ENCODE measurements around the gene NOL12.

NOL12 gene

DNA sequence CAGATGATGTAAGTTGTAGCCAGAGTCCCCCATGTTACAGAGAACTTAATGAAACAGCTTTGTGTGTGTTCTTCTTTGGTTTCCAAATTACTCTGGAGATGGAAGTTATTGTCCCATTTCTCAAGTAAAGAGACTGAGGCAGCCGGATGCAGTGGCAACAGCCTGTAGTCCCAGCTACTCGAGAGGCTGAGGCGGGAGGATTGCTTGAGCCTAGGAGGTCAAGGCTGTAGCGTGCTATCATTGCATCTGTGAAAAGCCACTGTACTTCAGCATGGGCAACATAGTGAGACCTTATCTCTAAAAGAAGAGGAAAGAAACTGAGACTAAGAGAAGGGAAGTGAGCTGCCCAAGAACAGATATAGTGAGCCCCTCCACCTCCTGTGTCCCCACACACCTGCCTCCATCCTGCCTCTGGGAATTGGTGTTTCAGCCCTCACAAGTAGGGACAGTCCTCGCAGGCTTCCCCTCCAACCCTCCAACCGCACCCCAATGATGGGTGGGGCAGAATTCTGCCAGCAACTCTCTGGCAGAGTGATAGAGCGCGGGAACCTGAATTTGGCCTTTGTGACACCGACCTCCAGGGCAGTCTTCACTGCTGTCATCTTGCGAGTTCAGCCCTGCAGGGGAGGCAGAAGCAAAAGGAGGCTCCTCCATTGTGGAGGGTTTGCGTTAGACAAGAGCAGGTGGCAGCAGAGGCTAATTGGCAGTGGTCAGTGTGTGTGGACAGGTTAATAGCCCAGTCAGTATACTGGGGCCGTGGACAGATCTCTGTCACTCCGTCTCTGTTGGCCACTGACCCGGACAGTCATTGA lies 26.0 kb upstream of the NOL12 start:
- DNase-seq, result no peak

DNA sequence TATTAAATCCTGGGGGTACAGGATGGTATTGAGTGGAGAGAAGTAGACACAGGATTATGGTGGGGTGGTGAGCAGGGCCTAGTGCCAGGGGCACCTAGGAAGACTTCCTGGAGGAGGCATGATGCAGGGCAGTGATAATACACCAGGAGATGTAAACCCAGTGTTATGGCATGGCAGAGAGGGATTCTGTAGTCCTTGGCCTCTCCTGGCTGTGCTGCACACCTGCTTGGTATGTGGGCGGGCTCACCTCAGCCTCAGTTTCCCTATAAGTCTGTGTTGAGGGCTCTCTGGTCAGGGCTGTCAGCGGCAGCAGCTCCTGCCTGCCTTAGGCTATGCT lies 25.5 kb upstream of the NOL12 start:
- DNase-seq, result no peak

DNA sequence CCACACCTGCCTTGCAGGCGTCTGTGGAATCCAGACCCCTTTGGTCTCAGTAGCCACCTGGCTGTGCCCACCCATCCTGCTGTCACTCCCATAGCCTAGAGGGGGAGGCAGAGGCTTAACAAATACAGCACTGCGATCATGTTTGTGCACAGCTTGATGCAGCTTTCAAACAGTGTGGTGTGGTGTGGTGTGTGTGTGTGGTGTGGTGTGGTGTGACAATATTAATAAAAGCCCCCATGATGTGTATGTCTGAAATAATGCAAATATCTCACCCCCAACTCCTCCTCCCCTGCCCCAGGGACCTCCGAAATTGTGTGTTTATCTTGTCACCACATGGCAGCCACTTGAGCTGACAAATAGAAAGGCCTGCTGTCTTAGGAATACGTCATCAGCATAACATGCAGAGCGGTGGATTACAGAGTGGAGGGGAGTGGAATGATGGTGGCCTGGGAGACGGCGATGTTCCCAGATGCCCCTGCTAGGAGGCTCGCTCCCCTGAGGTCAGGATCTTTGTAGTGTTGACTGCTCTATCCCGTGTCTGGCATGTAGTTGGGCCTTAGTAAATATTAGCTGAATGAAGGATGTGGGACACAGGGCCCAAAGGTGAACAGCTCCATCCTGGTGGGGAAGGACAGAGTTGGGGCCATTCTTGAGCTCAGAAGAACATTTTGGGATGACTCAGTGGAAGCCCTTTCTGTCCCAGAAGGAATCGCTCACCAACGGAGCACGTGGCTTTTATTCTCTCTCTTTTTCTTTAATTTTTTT lies 24.8 kb upstream of the NOL12 start:
- no peak for DNase-seq

DNA sequence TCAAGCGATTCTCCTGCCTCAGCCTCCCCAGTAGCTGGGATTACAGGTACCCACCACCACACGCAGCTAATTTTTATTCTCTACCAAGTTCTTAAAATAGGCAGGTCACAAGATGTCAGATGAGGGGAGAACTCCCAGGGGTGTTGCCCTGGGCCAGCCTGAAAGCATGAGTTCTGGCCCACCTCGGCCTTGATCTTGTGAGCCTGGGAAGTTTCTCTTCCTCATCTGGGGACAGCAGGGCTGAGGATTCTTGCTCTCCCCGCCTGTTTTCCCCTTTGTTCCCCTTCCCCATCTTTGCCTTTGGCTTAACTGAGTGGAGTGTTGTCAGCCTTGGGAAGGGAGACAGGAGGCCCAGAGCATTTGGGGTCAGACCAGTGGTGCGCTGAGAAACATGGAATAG lies 24.1 kb upstream of the NOL12 start:
- no peak for DNase-seq

DNA sequence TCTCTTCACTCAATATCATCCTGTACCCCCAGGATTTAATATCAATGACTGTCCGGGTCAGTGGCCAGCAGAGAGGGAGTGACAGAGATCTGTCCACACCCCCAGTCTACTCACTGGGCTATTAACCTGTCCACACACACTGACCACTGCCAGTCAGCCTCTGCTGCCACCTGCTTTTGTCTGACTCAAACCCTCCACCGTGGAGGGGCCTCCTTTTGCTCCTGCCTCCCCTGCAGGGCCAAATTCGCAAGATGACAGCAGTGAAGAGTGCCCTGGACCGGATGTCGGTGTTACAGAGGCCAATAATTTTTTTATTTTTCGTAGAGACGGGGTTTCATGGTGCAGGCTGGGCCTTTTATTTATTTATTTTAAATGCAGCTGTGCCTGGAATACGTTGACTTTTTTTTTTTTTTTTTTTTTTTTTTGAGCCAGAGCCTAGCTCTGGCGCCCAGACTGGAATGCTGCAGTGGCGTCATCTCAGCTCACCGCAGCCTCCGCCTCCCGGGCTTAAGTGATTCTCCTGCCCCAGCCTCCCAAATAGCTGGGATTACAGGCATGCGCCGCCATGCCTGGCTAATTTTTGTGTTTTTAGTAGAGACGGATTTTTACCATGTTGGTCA lies 22.5 kb upstream of the NOL12 start:
- no peak for DNase-seq

DNA sequence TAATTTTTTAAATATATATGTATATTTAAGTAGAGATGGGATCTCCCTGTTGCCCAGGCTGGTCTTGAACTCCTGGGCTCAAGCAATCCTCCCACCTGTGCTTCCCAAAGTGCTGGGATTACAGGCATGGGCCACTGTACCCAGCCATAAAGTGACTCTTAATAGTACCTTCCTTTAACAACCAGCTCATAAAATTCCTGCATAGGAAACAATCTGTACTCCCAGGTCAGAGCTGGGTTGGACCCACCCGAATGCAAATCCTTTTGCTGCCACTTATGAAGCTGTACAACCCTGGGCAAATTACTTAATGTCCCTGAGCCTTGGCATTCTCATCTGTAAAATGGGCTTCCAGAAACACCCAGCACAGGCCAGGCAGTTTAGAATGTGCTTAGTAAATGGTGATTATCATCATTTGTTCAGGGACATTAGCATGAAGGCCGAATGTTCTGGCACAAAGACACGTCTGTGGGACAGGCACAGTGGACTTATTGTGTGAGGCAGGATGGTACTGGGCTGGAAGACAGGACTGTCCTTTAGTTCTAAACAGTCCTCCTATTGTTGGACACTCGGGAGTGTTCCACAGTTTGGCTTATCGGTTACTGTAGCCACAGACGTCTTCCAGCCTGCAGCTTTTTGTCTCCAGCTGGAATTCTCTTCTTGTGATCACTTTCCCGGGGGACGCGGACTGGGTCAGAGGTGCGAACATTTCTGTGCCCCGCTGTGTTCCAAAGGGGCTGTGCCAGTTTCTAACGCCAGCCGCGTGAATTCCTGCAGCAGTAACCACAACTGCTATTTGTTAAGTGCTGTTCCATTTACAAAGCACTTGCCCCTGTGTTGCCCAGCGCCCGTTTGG lies 21.7 kb upstream of the NOL12 start:
- DNase-seq, result no peak

DNA sequence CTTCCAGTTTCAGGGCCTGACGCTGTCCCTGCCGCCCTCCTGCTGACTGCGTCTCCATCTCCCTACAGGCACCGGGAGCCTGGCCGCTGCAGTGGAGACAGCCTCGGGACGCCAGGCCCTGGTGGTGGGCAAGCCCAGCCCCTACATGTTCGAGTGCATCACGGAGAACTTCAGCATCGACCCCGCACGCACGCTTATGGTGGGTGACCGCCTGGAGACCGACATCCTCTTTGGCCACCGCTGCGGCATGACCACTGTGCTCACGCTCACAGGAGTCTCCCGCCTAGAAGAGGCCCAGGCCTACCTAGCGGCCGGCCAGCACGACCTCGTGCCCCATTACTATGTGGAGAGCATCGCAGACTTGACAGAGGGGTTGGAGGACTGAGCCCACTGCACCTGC lies 20.7 kb upstream of the NOL12 start:
- DNase-seq, result no peak

DNA sequence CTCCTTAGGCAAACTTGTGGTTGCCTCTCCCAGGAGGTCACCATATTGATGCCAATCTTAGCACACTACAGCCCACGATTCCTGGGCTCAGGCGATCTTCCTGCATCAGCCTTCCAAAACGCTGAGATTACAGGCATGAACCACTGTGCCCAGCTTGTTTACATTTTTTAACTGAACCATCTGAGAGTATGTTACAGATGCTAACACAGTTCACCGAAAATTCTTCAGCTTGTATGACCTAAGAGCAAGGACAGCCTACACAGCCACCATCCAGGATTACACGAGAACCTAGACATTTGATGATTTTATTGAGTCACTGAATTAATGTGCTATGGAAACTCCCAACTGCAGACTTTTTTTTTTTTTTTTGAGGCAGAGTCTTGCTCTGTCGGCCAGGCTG lies 16.6 kb upstream of the NOL12 start:
- no peak for DNase-seq

DNA sequence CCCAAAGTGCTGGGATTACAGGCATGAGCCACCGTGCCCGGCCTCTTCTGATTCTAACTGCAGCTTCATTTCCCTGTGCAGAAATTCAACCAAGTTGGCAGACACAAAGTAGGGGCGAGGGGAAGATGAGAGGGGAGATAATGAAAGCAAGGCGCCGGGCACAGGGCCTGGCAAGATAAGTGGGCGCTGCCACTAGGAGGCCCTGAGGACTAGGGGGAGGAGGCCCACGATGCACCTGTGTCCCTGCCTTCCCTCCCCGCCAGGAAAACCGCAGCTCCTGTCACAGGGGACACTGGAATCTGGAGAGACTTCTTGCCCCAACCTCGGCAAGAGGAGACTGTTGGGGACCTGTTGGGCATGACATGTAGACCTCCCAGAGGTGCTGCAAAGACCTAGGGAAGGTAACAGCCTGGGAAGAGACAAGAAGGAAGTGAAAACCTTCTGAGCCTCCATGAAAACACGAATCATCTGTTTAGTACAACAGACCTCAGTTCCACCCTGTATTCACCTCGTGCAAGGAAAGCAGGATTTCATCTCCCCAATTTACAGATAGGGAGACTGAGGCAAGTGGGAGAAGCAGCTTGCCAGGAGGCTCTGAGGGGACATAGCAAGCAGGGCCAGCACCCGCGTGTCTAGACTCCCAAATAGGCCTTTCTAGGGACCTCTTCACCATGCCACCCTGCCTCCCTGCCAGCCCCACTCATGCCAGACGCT lies 13.8 kb upstream of the NOL12 start:
- no peak for DNase-seq

DNA sequence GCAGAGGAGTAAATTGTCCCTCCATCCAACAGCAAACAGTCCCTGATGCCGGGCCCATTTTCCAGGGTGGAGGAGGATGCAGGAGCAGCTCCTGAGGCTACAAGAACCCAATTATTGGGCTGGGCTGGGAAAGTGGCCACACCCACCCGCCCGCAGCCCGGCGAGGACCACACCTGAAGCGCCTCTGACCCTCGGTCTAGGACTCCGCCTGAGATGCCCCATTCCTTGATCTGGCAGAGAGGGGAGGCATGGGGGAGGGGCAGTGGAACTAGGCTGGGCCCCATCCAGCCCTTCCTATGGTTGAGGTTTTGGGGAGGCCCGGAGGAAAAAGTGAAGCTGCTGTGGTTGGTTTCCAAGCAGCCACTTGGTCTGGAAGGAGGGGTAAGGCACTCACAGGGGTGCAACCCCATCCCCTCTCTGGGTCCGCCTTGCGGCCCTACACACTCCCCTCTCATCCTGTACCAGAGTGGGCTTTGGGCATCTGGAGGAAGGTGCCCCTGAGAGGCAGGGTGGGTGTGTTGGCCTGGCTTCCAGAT lies 13.2 kb upstream of the NOL12 start:
- no peak for DNase-seq

DNA sequence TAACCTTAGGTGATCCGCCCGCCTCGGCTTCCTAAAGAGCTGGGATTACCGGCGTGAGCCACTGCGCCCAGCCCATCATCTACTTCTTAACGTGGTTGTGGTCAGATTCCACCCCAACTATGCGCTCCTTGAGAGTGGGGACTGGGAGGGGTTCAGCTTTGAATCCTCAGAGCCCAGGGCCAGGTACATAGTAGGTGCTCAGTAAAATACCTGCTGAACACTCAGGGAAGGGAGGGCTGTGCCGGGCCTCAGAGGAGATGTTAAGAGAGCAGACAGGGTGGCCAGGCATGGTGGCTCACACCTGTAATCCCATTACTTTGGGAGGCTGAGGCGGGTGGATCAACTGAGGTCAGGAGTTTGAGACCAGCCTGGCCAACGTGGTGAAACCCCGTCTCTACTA lies 11.9 kb upstream of the NOL12 start:
- DNase-seq, result no peak

DNA sequence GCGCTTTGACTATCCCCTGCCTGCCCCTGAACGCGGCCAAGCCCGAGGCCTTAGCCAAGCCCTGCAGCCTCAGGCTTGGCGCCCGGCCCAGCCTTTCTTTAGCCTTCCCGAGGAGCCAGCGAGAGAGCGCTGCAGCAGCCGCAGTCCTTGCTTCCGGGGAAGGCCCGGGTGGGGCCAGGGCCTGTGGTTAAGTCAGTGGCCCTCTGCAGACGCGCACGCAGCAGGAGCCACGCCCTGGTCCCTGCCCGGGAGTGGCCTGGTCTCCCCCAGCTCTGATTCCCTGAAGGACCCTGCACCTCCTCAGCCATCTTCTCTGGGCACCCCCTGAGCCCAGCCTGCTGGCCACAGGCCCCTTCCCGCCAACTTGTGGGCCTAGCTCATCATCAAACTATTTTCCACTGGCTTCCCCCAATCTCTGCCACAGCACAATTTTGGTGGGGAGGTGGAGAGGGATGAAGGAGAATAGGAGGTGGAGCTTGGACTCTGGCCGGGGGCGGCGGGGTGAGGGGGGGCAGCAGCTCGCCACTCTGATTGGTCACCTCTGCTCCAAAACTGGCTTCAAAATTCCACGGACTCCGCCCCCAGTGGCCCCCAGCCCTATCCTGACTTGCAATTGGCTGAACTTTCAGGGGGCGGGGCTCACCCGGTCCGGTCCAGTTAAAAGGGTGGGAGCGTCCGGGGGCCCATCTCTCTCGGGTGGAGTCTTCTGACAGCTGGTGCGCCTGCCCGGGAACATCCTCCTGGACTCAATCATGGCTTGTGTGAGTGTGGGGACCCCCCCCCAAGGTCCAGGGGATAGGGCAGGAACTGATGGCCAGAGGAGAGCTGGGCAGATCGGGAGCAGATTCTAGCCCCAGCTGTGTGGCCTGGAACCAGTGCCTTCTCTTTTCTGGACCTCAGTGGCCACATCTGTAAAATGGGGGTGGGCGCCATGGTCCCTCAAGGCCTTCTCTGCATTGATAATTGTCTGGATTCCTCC lies 10.9 kb upstream of the NOL12 start, which contains the start of gene LGALS1:
LGALS1 (plus strand) TSS at position 686 of the 979 bp plus-strand sequence; CDS start at position 753, 67 bp downstream.
- peak; percentile 52 for DNase-seq

DNA sequence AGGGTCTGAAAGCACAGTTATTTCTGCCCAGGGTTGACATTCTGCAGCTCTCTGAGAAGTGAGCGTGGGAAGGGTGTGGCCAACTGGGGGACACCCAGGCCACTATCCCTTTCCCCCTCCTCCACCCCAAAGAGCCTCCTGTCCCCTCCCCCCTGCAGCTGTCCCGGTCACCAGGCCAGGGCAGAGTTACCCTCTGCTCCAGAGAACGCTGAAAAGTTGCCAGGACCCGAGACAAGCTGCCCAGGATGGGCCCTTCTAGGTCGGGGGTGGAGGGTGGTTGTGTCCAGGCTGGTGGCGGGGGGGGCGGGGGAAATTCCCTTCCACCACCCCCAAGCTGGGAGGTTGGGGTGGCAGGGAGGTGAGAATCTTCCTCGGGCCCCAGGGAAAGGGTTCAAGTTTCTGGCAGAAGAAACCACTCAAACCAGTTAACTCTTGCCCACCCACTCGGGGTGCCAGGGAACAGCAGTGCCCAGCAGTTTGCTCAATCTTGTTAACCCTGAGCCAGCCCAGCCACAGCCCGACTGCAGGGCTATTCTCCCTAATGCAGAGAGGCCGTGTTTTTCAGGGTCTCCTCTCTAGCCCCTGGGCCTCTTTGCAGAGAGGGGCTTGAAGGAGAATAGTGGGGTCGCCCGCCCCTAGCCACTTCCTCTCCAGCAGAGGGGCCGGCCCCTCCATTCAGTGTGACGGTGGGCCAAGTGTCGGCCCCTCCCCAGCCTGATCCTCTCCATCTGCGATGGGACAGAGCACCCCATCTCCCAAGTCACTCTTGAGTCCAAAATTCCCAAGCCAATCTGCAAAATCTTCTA lies 10.0 kb upstream of the NOL12 start:
- no peak for DNase-seq

DNA sequence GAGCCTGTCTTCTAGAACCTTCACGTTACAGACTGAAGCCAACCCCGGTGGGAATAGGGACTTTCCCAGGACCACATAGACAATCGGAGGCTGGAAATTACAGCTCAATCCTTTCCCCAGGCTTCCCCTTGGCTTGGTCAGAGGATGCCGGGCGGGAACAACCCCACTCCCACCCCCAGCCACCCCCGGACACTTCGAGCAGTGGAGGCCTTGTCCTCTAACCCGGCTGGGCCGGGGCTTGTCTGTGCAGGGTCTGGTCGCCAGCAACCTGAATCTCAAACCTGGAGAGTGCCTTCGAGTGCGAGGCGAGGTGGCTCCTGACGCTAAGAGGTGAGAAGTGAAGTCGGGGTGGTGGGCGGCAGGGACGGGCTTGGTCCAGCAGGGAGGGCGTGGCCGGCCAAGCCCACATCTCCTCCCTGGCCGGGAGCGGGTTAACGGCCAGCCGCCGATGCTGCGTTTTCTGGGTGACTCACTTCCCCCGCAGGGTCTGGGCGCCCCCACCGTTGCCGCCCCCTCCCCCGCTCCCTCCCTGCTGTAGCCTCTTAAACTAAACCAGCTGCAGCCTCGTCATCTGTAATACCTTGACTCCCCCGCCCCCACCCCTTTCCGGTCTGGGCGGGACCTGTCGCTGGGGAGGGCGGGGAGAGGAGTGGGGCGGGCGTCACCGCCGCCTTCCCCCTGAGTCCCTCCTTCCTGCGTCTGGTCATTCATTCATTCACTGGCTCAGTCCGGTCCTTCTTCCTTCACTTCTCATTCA lies 9.2 kb upstream of the NOL12 start:
- peak; percentile 92 for DNase-seq

DNA sequence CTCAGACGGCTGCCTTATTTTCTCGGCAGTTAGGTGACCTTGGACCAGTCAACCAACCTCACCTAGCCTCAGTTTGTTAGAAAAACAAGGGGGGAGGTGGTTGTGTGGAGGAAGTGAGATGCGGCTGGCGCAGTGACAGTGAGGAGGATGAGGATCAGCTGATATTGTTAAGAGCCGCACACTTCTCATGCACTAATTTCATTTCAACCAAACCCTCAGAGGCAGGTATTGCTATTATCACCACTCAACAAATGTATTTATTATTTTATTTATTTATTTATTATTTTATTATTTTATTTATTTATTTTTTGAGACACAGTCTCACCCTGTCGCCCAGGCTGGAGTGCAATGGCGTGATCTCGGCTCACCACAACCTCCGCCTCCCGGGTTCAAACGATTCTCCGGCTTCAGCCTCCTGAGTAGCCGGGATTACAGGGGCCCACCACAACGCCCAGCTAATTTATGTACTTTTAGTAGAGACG lies 8.6 kb upstream of the NOL12 start:
- no peak for DNase-seq

DNA sequence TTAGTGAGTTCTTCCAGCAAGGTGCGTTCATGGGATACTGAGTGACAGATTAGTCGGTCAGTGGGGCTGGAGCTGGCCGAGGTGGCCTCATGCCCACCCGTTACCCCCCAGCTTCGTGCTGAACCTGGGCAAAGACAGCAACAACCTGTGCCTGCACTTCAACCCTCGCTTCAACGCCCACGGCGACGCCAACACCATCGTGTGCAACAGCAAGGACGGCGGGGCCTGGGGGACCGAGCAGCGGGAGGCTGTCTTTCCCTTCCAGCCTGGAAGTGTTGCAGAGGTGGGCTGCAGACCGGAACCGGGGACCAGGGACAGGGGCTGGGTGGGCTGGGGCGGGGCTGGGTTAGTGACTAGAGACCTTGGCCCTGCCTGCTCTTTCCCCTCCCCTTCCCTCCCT lies 7.8 kb upstream of the NOL12 start:
- no peak for DNase-seq

DNA sequence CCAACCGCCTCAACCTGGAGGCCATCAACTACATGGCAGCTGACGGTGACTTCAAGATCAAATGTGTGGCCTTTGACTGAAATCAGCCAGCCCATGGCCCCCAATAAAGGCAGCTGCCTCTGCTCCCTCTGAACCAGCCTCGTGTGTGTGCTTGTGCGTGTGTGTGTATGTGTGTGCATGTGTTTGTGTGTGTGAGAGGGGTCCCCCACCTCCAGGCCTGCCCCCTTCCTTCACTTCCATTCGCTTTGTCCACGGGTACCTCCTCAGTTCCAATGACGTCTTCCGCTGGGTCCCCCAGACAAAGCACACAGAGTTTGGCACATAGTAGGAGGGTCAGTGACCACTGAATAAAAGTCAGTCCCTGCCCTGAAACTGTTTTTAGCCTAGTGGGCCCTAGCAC lies 6.5 kb upstream of the NOL12 start:
- no peak for DNase-seq

DNA sequence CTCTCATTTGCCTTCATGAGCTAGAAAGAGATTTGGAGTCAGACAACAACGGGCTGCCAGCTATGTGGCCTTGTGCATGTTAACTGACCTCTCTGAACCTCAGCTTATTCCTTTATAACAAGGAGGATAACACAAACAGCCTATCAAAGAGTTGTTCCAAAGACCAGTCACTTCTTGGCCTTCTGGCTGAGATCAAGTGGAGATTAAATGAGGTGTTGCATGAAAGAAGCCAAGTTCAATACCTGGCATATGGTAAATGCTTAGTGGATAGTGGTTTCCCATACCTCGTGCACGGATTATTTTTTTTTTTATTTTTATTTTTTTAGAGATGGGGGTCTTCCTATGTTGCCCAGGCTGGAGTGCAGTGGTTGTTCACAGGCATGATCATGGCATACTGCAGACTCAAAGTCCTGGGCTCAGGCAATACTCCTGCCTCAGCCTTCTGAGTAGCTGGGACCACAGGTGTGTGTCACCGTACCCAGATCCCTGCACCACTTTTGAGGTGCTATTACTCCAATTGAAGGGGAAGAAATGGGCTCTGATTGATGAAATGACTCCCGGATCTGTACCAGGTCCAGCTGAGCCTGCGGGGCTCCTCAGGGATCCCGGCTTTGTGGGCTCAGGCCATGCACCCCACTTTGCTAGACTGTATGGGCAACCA lies 5.8 kb upstream of the NOL12 start:
- DNase-seq, result no peak
